ENCODE data around the gene SDCCAG8. TPM values are rescaled to one million over a fixed set of nuclear protein-coding genes. Genes with fewer than 3 reads are reported as not detected.

SDCCAG8 gene
- total and polyA plus RNA-seq, 2 experiments from 2014 or later = 28.0 to 66.7 TPM

GRCh38 chr1:243287123-243287460 lies 31.3 kb downstream of the SDCCAG8 start (continued):
- TF ChIP-seq CTCF (conservative IDR thresholded peaks at IDR 0.05; ENCODE audit: low read depth in 2 of 2) = no peak
- no peak for TF ChIP-seq EZH2 (IDR thresholded peaks at IDR 0.05; ENCODE audit: low read depth, unreplicated experiment)
- no peak for TF ChIP-seq ETS1 (IDR thresholded peaks at IDR 0.05)
- TF ChIP-seq ZNF331 (CRISPR knock-in tag; IDR thresholded peaks at IDR 0.05; ENCODE audit: low read depth) = no peak
- TF ChIP-seq EZH2phosphoT487 (IDR thresholded peaks at IDR 0.05; ENCODE audit: unreplicated experiment) = no peak
- no peak for TF ChIP-seq ZNF114 (CRISPR knock-in tag; IDR thresholded peaks at IDR 0.05)
- no peak for TF ChIP-seq STAT1 (IDR thresholded peaks at IDR 0.05; ENCODE audit: unreplicated experiment)
- no peak for TF ChIP-seq CREB1 (CRISPR knock-in tag; IDR thresholded peaks at IDR 0.05; ENCODE audit: low read depth)
- TF ChIP-seq REST (IDR thresholded peaks at IDR 0.05; ENCODE audit: unreplicated experiment) = no peak

DNA sequence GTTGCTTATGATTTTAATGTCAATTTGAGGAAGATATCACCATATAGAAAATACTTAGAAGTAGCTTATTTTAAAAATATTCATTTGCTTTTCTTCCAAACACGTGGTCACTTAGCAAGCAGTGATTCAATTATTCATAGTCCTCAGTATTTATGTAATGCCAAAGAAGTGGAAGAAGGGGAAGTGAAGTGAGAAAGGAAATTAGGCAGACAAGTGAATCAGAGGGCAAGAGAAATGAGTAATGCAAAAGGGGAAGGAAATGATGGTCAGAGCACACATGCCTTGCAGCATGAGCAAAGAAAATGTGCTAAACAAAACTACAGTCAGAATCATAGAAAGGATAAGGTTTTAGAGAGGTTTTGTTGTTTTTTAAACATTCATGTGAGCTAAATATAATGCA lies 31.8 kb downstream of the SDCCAG8 start:
- Mint-ChIP-seq H3K4me1 (peaks cover 20% of the 10 kb centered on the region), H3K36me3 (ENCODE audit: low read depth) (peaks cover 3% of the 10 kb centered on the region; the same call in 1 of the 3 replicates), H3K27ac (0 out of 2 replicates have a peak overlapping the region, but pooled peaks have one; percentile 19), H3K9me3 (no peaks in the 10 kb centered on the region; the same call in 2 of the 3 replicates), H3K27me3 (ENCODE audit: insufficient read depth, low read depth, poor library complexity) (peaks cover 1% of the 10 kb centered on the region), H3K4me3 (no peak overlapping the region)
- Histone ChIP-seq H3K27ac (ENCODE audit: low read depth) (no peak overlapping the region), H3K36me3 (ENCODE audit: insufficient read depth) (no peaks in the 10 kb centered on the region), H3K9me2 (ENCODE audit: insufficient read depth) (no peaks in the 10 kb centered on the region), H3K27me3 (ENCODE audit: insufficient read depth) (no peaks in the 10 kb centered on the region), H3K4me1 (ENCODE audit: insufficient read depth) (peaks cover 10% of the 10 kb centered on the region), H3K4me2 (no peak overlapping the region), H3K4me3 (no peak overlapping the region), H2AFZ (no peak overlapping the region), H3F3A (replicated peaks; ENCODE audit: low read depth) (no peaks in the 10 kb centered on the region), H3K79me2 (replicated peaks; ENCODE audit: insufficient read depth) (no peaks in the 10 kb centered on the region), H4K20me1 (replicated peaks; ENCODE audit: insufficient read depth) (no peaks in the 10 kb centered on the region)
- DNase-seq (ENCODE audit: low spot score) (no peak), ATAC-seq (no peak)
- no peak for TF ChIP-seq STAT1 (IDR thresholded peaks at IDR 0.05; ENCODE audit: unreplicated experiment)
- TF ChIP-seq POLR2AphosphoS5 (IDR thresholded peaks at IDR 0.05; ENCODE audit: low read depth) = no peak
- no peak for TF ChIP-seq CTCF (conservative IDR thresholded peaks at IDR 0.05; ENCODE audit: low read depth in 2 of 2)
- TF ChIP-seq ETS1 (IDR thresholded peaks at IDR 0.05) = no peak

Measured in GM23338 (cell line).